HG03139 (cell line): Measurements from ENCODE around the gene CHRNA7.

Experiments
- ATAC-seq: cut with Tn5 transposase; IDR thresholded peaks from one replicate; pipeline ENCODE4 v1.9.1; 2021; ENCODE audit not compliant: unreplicated experiment

CHRNA7 gene

DNA sequence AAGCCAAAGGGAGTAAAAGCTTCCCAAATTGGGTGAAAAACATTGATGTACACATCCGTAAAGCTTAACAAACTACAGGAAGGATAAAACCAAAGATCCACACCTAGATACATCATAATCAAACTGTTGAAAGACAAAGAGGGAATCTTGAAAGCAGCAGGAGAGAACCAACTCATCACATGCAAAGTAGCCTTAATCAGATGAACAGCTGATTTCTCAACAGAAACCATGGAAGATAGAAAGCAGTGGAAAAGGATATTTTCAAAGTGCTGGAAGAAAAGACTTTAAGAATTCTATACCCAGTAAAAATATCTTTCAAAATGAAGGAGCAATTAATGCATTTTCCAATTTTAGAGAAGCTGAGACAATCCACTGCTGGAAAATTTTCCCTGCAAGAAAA is 36.8 kb downstream of the CHRNA7 start:
- no peak for ATAC-seq

DNA sequence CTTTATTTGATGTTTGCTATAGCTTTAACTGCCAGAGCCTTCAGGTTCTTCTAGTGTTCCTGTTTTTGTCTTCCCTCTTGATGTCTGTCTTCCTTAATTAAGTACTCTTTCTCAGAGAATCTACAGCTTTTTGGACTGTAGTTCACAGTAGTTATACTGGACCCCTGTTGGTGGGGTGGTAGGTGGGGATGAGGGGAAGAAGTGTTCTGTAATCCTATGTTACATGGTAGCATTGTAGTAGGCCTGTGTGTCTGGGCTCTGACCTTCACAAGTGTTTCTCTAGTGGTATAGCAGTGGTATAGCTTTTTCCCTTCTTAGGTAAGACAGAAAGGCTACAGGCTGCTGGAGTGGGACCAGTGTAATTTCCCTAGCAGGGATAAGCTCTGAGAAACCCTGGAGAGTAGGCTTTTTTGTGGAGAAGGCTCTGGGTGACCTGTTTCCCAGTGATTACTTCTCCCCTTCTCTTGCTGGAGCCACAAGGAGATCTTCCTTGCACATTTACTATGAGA is 59.6 kb downstream of the CHRNA7 start:
- no peak for ATAC-seq

DNA sequence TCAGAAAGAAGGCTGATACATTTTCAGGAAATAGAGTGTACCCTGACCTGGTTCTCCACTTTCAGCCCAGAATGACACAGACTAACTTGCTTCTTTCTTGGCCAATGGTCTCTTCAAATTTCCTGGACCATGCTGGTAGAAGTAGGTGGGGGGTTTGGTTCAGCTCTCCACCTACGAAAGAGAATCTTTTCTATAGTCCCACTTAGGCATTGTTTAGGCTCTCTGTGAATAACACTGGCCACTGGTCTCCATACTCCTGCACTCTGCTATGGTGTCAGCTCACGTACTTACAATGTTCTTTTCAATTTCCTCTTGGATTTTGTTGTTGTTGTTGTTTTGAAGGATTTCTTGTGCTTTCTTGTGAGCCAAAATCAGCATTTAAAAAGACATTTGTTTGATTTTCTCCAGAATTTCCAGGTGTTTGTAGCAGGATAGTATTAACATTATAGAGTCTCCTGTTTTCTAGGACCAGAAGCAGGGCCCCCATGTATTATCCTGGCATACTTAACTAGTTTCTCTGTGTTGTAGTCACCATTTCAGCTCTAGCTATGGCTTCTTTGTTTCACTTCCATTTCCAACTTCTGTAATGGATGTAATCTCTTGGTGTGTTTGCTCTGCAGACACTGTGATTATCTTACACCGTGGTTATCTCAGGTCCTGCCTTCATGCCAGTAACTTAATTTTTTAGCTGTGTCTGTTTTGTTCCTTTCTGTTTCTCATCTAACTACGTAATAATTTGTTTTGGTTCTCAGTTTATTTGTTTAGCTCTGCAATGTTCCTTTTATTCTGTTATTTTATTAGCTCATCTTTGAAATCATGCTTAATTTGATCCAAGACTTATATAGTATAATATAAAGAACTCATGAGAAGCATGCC is 61.4 kb downstream of the CHRNA7 start:
- no peak for ATAC-seq

DNA sequence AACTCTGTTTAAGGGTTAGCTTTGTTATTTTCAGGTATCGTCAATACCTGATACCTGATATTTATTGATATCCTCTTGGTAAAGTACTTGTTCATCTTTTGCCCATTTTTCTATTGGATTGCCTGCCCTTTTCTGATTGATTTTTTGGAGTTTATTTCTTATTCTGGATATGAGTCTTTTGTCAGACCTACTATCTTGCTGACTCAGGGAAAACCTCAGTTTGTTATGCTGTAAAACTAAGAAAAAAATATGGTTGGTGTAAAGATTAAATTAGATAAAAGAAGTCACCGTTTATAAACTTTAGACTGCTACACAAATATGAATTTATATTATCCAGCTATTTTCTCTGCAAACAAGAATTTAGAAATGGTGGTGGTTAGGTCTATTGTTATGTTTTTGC is 65.9 kb downstream of the CHRNA7 start:
- ATAC-seq, result no peak

DNA sequence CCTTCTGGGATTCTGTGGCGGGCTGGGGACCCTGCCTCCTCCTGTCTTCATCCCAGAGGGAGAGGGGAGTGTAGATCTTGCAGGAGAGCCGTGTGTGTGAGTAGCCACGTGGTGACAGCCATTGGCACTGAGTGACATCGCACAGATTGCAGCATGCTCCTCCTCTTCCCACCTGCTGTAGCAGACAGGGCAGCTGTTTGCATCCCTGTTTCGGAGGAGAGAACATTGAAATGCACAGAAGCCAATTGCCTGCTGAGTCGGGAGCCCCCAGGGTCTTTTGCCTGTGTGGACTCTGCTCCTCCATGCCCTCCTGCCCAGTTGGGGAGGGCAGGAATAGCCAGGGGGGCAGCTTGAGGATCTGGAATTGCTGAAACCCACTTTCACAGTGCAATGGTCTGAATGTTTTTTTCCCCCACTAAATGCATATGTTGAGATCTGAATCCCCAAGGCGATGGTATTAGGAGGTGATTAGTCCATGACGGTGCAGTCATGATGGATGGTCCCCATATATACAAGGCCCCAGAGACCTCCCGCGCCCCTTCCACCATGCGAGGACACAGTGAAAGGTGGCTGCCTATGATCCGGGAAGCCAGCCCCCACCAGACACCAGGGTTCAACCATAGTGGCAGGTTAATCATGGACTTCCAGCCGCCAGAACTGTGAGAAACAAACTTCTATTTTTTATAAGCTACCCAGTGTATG is 66.8 kb downstream of the CHRNA7 start:
- no peak for ATAC-seq

DNA sequence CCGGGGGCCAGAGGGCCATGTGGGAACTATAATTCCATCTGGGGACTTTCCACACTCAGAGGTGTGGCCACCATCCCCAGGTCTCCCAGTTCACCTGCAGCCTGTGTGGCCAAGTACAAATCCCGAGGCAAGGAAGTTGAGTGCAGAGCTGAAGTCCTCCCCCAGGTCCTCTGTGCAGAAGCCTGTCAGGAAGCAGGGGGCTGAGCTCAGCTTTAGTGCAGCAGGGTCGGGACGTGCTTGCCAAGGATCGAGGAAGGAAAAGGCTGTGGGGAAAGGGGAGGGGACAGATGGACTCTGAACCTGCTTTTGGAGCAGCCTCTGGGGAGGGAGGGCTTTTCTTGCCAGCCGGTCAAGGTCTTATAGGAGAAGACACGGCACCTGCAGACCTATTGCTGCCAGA is 67.7 kb downstream of the CHRNA7 start:
- ATAC-seq, result no peak

DNA sequence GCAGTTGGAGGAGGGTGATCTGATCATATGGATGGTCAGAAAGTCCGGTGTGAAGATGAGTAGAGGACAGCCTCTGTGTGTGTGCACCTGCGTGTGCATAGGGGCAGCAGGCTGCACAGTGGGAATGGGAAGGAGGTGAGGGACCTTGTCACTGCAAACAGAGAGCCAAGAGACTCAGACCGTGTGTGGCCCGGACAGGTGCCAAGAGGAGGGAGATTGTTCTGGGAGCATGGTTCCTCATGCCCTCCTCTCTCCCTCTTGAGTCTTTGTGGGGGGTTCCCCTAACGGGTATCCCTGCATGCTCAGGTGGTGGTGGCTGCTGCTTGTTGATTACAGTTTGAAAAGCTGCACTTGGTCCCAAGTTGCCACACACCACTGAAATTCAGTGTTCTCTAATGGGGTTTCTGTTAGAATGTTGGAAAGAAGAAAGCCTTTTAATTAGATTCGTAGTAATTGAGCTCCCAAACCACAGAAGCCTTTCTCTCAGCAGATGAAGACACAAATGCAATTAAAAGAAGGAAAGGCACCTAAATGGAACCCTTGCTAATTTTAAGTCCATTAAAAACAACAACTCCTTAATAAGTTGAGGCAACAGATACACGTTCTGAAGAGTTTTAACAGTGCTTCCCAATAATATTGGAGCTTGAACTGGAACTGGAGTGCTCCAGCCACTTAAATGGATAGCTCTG is 68.9 kb downstream of the CHRNA7 start:
- ATAC-seq, result no peak

DNA sequence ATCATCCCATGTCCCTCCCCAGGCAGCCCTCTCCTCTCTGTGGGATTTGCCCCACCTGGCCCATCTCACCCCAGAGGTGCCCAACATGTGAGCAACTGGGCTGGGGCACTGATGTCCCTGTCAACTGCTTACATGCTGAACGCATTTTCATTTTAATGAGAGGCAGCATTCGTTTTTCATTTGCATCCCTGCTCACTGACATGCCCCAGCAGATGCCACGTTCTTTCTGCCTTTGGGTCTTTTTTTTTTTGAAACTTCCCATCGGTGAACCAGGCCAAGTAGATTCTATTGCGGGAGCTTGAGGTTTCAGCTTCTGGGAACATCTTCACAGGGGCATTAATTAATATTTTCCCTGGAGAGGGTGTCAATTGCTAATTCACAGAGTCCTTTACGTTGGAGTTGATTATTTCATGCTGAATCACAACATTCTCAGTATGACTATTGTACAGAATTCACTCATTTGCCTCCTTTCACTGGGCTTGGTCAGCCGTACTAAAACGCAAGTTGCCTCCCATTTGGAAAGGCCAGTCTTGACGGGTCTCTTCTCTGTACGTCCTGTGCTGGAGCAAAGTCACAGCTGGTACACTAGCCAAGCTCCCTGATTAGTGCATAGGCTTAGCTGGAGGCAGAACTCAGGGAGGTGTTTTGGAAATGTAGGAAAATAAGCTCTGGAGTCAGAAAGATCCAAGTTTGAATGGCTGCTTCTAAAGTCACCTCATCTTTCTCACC is 69.8 kb downstream of the CHRNA7 start:
- ATAC-seq, result no peak

DNA sequence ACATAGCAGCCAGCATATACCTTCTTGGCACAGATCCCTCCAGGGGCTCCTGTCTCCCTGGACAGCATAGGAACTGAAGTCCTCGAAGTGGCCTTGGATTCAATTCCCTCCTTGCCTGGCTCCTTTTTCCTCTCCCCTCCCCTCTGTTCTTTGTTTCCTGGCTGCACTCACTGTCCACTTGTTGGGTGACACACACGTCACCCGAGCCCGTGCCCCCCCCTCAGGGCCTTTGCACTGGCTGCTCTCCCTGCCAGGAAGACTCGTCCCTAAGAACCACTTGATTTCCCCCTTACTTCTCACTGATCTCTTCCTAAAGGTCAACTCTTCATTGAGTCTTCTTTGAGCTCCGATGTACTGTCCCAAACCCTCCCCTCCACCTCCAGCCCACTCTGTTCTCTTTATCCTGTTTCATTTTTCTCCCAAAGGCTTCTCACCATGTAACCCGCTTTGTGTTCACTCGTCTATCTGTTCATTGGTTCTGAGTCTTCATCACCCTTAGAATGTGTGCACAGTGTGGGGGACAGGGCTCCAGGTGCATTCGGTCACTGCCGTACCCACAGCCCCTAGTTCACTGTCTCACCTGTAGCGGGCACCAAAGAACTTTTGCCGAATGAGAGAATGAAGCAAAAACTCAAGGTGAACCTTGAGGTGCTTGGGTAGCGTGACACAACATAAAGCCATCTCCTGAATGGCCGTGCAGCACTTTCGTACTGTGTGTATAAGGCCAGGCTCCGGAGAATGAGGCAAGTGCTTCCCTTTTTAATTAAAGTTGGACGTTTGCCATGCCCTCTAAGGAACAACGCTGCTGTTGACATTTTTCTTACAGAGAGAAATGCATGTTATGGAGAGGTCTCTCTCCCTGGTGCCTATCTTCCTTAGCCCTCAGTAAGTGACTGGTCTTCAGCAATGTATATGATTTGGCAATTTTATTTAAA is 74.0 kb downstream of the CHRNA7 start:
- ATAC-seq, result no peak

DNA sequence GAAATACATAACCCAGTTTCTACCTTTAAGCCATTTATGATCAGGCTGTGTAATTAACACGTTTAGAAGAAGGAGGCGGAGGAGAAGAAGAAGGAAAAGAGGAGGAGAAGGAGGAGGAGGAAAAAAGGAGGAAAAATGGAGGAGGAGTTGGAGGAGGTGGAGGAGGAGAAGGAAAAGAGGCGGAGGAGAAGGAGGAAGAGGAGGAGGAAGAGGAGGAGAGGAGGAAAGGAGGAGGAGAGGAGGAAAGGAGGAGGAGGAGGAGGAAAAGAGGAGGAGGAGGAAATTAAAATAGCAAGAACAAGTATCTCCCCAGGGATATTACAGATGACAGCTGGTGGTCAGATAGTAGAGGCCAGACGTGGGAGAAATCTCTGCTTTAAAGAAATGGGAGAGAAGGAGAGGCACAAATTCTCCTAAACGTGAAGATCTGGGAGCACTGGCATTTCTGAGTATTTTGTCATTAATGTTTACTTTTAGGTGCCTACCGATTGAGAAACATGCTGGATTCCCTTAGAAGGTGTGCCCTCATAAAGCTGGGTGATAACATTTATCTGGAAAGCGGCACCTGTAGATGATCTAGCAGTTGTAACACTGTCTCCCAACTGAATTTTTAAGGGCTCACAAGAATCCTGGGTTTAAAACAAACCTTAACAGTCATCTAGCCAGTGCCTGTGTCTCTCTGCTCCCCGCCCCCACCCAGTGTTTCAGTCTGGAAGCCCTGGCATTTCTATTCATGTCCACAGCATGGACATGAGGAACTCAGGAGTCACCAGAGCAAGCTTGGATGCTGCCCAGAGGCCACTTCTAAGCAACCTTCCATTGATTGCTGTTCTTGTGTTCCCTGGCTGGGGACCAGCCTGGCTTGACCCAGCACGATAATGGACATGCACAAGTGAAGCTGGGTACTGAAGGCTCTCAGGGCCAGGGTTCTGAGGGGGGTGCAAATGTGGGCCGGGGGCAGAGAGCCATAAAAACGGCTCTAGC is 75.2 kb downstream of the CHRNA7 start:
- ATAC-seq, result no peak

DNA sequence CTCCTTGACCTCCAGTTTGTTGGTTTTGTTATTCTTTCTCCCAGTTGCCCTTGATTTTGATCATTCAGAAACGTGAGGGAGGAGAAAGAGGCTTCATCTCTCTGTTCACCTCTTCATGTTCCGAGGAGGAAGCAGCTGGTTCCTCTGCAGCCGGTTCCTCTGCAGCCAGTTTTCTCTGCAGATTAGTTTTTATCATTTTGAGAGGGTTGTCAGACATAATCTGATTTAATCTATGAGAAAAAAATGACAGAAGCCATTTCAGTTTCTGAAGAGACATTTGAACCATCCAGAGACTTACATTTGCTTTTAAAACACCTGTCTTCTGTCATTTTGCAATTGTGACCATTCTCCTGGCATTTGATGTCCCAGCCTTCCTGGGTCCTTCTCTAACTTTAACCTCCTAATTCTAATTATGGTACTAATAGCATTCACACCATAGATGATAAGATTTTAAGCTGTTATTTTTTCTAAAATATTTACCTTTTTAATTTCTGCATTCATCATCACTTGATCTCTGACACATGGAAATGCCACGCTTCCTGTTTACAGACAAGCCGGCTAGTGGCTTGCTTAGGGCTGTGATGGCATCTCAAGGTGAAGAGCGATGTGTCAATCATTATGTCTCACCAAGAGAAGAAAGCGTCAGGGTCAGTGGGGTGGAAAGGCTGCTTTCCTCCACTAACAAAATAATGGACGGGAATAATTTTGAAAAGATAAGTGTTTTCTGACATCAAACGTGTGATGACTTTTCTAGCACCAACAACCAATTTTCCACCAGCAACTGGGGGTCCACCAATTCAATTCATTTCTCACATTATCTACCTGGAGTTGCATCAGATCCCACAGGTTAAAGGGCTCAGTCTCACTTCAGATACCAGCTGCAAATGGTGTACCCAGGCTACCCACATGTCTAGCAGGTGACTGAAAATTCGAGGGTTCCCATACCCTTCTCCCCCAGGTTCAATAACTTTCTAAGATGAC is 76.4 kb downstream of the CHRNA7 start:
- no peak for ATAC-seq

DNA sequence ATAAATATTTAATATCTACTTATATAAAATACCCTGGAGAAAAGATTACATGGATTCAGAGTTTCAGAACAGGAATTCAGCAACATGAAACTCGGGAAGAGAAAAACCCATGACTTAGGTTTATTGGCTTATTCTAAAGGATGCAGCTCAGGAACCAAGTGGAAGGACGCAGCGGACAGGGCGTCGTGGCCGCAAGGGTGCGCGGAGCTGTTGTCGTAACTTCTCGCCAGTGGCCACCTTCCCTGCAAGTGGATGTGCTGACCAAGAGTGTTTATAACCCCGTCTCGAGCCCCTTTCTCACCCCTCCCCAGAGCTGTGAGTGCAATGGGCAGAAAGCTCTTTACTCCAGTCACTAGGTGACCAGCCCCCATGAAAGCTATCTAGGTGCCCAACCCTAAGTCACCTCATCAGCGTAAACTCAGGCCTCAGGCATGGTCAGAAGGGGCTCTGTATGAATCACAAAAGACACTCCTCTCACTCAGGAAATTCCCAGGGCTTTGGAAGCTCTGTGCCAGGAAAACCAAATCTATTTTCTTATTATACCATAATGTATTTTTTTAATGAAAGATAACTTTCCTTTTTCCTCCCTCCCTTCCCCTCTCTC is 77.3 kb downstream of the CHRNA7 start:
- no peak for ATAC-seq

DNA sequence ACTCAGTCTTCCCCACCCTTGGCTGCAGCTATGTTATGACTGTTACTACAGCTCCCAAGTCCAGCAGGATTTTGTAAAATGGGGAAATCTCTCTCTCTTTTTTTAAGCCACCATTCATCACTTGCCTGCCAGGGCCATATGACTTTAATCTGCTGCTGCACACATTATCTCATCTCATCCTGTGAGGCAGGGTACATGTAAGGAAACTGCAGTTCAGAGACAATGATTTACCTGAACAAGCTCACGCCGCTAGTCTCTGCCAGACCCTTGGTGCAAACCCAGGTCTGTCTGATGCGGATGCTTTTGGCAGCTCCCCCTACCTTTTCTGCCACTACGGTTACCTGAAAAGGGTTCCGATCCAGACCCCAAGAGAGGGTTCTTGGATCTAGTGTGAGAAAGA is 78.3 kb downstream of the CHRNA7 start:
- no peak for ATAC-seq

DNA sequence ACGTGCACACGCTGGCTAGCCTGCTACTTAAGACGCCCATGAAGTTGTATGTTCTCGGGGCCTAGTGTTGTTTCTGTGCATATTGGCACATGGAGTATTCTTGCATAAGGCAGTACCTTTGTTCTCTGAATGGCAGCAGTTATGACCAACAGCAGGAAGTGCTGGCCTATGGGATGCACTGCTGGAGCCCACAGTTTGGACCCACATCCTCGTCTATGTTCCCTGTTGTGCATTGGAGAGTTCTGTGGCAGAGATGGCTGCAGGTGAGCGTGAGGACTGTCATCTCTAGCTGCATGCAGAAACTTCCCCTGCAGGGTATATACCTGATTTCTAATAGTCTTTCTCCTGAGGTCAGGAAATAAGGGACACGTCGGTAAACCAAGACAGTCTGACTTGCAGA is 81.8 kb downstream of the CHRNA7 start:
- no peak for ATAC-seq

DNA sequence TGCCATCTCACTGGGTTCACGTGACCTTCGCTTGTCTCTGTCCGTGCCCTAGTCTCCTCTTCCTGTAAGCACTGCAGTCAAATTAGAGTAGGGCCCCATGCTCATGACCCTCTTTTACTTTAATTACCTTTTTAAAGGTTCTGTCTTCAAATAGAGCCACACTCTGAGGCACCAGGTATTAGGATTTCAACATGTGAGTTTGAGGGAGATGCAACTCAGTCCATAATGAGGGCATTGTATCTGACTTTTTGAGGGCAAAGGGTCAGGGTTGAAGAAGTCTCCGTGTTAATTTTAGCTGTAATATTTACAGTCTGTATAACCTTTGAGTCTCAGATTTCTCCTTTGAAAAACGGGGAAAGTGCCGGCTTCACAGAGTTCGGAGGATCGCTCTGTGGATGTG is 82.9 kb downstream of the CHRNA7 start:
- ATAC-seq, result no peak

DNA sequence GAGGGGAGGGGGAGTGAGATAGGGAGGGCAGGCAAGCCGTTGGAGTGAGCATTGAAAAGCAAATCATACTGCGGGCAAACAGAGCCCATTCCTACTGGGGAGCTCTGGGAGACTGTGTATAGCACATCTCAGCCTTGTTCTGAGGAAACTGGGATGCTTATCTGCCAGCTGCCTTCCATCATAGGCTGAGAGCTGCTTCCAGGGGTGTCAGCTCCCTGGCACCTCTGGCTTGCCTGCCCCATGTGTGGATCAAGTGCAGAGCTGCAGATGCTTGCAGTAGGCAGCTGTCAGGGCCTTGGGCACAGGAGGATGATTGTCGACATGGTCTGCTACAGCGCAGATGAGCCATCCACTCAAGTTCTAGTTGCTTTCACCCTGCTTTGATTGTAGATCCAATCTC is 86.8 kb downstream of the CHRNA7 start:
- ATAC-seq, result no peak

DNA sequence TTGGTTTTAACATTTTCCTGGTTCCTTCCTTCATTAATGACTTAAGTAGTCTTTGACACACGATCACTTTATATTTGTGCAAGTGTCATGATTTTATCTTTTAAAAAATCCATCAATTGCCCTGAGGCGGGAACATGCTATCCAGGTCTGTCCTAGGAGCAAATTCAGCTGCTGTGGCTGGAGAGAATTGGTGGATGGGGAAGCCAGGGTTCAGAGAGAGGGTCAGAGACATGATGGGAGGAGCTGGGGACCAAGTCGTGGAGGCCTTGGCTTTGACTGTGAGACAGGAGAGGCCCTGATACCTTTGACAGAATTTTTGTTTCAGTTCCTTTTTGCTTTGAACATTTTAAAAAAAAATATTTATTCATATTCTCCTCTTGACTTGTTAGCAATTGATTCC is 89.0 kb downstream of the CHRNA7 start:
- no peak for ATAC-seq
